Stimulated activated naive CD4-positive, alpha-beta T cell (primary cell): ENCODE results near the gene SPTSSB.

ENCODE experiments used
- DNase-seq, 6 experiments: peaks; one replicate each; lab custom pipeline; 2025; lab: John Stamatoyannopoulos, UW

Gene SPTSSB

DNA sequence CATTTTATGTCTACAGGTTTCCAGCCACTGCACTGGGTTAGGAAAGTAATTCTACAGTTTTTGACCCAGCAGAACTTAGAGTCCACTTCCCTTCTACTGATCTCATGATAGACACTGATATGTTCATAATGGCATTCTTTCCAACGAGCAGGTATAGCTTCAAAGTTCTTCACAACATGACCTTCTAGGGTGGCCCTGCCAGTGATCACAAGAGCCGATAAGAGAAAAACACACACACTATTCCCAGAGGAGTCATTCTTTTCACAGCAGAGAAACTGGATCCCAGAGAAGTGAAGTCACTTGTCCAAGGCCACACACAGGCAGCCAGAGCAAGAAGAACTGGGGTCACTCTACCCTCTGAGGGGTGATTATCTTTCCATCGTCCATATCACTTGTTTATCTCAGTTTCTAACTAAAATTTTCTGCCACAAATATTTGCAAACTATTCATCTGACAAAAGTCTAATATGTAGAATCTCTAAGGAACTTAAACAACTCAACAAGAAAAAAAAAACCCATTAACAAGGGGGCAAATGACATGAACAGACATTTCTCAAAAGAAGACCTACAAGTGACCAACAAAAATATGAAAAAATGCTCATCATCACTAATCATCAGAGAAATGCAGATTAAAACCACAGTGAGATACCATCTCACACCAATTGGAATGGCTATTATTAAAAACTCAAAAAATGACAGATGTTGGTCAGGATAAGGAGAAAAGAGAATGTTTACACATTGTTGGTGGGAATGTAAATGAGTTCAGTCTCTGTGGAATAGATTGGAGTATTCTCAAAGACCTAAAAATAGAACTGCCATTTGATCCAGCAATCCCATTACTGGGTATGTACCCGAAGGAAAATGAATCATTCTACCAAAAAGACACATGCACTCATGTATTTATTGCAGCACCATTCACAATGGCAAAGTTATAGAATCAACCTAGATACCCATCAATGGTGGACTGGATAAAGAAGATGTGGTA lies 31.5 kb downstream of the SPTSSB start:
- no peak for DNase-seq

DNA sequence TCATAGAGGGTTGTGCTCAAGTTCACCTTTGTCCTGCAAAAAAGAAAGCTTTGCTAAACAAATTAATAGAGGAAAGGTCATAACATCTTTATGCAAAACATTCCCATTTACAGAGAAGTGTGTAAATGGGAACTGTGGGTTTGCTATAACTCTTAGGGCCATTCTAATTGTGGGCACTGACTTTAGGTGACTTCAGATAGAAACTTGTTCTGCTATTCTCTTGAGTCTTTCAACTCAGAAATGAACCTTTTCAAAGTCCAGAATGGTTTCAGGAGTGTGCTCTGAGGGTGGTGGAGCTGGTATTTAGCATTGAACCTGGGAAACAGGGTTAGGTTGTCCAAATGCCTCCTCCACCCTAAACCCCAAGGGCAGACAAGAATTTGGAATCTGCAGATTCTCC lies 34.0 kb downstream of the SPTSSB start:
- DNase-seq = no peak

DNA sequence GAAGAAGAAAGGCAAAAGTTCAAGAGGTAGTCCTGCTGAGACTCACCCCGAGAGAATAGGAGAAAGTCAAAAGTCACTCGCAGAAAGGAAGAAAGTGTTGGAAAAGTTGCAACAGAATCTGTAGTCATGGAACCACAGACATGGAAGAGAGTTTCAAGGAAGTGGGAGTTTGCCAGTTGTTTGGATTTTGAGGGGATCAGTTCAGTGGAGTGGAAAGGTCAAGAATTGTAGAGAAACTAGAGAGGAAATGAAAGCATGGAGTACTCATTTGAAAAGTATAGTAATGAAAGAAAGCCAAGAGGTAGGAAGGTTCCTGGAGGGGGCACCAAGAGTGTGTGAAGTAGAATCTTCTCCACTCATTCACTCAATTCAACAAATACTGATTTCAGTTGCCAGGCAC lies 34.7 kb downstream of the SPTSSB start:
- DNase-seq = no peak

DNA sequence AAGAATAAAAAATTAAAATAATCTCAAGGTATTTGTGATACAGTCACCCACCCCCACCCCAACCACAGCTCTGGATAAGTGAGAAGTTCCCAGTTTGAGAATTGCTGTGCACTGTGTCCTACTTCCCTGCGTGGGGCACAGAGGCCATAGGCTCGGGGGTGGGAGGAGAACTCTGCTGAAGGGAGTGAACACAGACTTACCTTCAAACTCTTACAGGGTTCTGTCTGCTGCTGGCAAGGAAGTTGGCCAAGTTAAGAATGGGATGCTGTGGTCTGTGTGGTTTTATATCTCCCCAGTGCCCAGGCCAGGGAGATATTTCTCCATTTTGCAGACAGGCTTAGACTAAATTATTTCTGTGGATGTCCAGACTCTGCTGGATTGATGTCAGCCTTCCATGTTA lies 37.6 kb downstream of the SPTSSB start:
- DNase-seq = no peak

DNA sequence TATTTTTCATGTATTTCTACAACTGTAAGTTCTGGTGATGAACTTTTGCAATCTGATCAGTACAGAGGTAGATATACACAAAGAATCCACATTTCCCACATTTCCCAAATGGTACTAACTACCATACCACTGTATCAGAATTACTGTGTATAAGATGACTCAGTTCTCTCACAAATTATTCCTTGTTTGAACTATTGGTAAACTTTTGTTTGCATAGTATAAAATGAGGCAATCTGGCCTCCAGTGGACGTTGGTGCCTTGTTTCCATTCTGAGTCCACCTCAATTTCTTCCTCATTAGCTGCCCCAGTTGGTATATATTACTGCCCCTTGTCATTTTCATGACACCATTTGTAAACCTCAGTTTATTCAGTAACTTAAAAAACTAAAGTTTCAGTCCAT lies 38.5 kb downstream of the SPTSSB start:
- DNase-seq = no peak

DNA sequence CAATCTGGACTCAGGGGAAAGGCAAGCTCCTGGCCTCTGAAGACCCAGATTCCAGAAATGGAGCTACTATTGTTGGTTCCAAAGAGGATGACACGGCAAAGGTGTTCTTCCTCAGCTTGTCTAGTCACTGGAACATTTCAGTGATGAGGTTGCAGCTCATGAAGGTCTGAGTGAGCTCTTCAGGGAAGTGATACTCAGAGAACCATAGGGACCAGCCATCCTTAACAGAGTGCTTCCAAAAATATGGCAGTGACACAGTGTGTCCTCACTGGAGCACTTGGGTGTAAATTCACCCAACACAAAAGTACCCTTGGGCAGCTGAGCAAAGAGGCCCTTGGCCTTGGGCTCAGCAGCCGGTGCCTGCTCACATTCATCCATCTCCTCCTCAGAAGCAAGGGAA lies 46.3 kb downstream of the SPTSSB start:
- DNase-seq = no peak

DNA sequence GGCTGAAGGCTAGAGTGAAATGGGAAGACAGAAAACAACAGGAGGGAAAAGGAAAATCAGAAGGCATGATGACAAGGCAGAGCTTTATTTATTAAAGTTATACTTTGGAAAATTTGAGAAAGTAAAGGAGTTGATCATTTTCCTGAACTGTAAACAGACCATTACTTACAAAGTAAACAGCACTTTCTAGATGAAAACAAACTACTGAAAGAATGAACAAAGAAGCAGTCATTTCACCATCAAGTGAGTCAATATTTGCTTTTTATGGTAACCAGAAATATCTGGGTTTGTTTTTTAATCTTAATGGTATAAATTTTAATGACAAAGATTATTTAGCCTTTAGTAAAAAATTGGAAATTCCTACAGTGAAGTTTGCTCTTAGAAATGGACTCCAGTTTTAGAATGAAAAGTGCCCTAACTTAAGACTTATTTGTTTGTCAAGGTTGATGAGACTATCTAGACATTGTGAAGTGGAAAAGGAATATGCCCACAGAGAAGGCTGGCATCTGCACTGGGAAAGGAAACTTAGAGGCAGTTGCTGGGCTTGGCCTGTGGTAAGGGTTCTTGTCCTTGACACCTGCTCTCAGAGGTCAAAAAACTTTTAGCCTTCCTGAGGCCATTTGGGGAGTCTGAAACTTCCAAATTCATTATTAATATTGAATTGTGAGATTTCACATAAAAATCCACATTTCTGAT lies 47.2 kb downstream of the SPTSSB start:
- DNase-seq = no peak

DNA sequence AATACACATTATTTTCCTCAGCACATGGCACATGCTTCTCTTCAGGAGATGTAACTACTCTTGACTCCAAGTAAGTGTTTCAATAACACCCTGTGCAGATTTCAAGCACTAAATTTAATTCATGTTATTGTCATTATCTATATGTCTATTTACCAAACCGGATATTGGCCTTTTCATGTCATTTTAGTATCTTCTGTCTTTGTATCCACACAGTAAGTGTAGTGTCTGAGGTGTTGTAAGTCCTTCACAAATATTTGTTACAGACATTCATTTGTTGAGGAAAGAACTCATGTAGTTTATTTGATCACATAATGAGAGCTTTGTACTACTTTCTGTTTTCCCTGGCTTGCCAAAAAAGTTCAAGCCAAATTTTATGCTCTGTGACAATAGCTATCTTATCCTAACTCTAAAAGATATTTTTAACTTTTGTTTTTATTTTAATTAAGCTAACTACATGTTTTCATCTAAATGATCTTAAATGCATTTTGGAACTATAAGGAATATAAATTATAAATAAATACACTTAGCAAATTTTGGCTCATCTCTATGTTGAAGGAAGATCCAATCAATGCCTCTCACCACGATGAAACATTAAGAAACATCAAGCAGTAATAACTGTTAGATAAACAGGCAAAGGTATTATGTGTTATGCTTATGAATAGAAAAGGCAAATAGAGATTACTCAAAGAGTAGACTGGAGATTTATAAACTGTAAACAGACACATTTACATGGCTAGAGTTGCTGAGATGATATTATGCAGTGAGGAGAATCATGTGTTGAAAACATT lies 48.3 kb downstream of the SPTSSB start:
- no peak for DNase-seq

DNA sequence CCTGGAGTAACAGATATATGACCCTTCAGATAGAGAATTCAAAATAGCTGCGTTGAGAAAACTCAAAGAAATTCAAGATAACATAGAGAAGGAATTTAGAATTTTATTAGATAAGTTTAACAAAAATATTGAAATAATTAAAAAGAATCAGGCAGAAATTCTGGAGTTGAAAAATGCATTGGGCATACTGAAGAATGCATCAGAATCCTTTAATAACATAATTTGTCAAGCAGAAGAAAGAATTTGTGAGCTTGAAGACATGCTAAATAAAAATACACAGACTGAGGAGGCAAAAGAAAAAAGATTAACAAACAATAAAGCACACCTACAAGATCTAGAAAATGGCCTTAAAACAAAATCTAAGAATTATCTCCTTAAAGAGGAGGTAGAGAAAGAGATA lies 50.5 kb downstream of the SPTSSB start:
- no peak for DNase-seq

DNA sequence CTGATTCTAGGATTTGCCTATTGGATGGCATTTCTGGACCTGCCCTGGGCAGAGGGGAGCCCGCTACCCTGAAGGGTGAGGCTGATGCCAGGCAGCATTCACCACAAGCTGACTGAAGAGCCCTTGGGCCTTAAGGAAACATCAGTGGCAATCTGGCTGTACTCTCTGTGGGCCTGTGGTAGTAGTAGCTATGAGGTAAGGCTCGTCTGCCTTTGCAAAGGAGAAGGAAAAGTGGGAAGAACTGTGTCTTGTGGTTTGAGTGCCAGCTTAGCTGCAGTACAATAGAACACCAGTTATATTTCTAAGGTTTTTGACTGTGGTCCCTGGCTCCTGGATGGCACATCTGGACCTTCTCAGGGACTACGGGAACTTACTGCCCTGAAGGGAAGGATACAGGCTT lies 51.5 kb downstream of the SPTSSB start:
- DNase-seq = no peak

DNA sequence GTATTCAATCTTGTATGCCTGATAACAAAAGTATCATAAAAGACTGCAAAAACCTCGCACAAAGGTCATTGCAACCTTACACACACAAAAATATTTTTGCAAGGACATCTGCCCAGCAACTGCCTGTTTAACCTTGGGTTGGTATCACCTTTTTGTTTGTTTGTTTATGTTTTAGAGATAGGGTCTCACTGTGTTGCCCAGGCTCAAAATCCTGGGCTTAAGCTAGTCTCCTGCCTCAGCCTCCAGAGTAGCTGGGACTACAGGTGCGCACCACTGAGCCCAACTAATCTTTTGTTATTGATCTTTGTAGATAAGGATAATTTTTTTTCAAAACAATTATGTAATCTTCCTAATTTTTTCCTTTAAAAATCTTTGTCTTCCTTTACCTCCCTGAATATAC lies 54.2 kb downstream of the SPTSSB start:
- no peak for DNase-seq

DNA sequence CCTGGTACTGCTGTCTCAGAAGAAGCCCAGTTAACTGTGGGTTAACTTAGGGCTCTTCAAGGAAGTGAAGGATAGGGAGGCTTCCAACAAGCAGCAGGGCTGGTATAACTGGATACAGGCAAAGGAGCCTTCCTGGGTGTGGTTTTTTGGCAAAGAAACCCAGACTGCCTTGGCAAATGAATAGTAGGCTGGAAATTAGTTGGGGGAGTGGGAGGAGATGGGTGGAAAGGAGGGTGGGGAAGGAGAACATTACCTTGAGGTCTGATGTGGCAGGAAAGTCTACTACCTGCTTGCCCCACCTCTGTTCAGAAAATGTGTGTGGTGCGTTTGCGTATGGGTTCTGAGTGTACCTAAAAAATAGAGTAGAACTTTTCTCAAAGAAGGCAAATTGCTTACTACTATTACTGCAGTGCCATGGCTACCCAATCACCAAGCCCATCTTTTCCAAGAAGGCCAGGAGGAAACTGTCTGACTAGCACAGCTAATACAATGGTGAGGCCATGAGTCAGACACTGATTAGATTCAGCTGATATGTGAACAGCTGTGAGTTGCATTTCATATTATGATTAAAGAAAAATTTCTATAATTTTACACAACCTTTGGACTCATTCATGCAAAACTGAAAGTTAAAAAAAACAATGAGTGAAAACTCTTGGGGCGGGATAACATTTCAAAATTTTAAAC lies 55.2 kb downstream of the SPTSSB start:
- DNase-seq = no peak

DNA sequence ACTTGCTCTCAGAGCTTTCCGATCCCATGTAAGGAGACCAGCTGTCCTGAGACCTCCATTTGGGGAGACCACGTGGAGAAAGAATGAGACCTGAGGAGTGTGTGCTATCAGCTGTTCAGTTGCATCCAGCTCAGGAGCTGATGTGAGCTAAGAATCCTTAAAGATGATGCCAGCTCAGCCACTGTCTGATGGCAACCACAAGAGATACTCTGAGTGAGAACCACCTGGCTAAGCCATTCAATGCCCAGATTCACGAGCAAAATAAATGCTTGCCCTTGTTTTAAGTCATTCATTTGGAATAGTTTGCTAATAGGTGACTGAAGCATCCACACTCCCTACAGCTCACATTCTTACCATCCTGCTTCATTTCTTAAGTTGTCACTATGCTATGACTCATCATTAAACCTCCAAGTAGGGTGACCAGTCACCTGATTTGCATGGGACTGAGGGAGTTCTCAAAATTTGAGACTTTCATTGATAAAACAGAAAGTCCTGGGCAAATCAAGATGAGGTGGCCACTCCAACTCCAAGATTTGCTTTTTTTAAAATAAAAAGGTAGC lies 56.4 kb downstream of the SPTSSB start:
- no peak for DNase-seq

DNA sequence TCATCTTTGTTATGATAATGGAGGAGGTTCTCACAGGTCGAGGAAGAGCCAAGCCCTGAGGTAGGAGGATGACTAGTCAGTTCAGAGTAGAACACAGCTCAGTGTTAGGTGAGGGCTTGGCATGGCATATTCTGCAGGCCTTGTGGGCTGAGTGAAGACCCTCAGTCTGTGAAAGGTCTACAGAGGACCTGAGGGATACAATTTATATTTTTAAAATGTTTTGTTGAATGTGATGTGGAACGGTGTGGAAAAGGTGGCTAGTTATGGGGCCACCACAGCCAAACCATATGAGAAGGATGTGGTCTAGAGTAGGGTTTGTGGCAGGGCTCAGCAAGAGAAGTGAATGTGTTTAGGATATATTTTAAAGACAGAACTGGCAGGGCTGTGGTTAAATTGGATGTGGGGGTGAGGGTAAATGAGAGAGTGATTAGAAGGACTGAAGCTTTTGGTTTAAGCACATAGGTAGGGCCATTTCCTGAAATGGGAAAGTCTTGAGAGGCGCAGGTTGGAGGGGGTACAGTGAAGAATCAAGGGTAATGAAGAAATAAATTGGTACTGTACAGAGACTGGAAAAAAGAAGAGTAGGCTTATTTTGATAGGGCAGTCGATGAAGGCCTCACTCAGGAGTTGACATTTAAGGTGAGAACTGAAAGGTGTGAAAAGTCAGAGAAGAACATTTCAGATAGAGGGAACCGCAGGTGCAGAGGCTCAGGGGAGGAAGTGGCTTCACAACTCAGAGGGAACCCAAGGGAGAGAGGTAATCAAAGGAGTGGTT lies 60.5 kb downstream of the SPTSSB start:
- DNase-seq = peak in 4 of 6 experiments; percentile 3 to 76 (median 74)

DNA sequence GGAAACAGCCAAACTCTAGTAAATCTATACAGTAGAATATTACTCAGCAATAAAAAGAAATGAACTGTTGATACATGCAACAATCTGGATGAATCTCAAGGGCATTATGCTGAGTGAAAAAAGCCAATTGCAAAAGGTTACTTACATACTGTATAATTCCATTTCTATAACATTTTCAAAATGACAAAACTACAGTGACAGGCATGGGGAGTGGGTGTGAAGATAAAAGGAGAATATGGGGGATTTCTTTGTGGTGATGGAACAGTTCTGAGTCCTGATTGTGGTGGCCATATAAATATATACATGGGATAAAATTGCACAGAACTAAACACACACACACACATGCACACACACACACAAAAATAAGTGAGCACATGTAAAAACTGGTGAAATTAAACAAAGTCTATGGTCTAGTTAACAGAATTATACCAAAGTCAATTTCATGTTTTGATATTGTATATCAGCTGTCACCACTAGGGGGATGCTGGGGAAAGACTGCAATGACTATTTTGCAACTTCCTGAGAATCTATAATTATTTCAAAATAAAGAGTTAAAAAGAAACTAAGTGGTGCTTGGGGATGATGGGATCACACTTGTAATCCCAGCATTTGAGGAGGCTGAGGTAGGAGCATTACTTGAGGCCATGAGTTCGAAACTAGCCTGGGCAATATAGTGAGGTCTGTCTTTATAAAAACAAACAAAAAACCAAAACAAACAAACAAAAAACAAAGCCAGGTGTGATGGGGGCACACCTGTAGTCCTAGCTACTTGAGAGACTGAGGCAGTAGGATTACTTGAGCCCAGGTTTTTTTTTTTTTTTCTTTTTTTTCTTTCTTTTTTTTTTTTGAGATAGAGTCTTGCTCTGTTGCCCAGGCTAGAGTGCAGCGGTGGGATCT lies 66.0 kb downstream of the SPTSSB start:
- peak in 2 of 6 experiments; percentile 11 to 31 for DNase-seq

DNA sequence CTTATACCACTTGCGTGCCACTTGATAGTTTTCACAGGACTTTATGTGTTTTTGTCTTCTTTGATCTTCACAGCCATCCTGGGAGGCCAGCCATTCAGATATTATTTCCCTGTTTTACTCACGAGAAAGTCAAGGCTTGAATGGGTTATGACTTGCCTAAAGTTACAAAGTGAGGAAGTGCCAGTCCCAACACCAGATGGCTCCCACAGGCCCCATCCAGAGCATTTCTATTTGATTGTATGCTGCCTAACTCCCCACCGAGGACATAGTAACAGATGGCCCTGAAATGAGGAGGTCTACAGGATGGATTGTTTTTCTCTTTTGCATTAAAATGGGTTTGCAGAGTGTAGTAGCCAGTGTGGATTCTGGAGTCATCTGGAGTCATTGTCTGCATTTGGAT lies 74.5 kb downstream of the SPTSSB start:
- no peak for DNase-seq

DNA sequence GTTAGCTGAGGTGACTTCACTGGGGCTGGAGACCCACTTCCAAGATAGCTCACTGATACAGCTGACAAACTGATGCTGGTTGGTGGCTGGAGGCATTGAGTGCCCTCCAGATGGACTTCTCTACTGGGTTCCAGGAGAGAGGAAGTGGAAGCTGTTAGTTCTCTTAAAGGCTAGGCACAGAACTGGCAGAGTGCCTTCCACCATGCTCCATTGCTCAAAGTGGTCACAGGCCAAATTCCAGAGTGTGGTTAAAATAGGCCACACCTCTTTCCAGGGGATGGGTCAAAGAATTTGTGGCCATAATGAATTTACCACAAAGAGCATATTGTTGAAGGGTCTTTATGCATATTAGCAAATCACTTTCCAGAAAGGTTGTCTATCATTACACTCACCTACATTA lies 76.0 kb downstream of the SPTSSB start:
- DNase-seq = no peak
